Inflammatory macrophage treated with lipopolysaccharide for 4 hours (primary cell): ENCODE data around the gene CD84.
A peak's percentile ranks its signal among the peaks of the same experiment; 100 is the strongest.
"Not testable (repeated sequence)": the region's sequence is repeated elsewhere in the genome, so short reads cannot be mapped to it uniquely, and the experiment has no call there.

ENCODE experiments used
- DNase-seq: peaks from one replicate; pipeline ENCODE4 v3.0.0-alpha.2; 2020

CD84 gene

DNA sequence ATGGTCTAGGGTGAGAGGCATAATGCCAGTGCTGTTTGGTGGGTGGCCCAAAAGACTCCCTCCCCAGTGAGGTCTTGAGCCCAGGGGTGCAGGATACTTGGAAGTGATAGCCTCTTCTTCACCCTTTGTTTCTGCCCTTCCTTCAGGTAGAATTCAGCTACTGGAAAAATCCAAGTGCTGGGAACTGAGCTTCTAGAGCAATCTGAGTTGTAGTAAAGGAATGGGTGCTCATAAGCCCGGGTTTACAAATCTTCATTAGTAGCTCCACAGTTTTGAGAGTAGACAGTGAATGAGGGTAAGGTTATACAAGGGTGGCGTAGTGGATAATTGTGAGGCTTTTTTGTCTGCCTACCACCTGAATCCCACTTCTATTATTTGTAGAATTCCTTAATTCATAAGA, 29.2 kb upstream of the CD84 start:
- DNase-seq: no peak

DNA sequence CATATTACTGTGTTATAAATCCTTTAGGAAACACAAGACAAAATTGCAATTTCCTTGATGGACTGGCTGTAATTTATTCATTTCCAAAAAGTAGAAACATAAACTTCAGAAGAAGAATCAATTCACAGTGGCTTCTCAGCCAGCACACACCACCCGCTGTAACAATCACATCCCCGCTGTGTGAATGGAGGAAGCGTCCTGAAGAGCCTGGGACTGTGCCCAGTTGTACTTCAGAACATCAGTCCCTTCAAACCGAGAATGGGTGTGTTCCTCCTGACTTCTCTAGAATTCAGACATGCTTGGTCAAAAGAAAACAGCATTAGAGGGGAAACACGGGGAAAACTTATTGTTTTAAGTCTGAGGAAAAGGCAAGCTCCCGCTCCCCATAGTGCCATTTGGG, 28.8 kb upstream of the CD84 start:
- no peak for DNase-seq

DNA sequence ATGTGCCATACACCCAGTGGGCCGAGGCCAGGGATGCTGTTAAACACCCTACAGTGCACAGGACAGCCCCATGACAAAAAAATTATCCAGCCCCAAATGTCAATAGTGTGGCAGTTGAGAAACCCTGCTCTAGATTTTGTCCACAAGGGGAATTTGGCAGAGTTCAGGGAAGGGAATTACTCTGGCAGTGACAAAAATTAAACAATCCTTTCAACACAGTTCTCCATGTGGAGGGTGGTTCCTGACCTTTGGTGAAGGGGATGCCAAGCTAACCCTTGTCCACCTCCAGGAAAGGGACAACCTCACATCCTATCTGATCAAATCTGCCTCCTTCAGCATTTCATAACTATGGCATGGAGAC, 28.4 kb upstream of the CD84 start:
- no peak for DNase-seq

DNA sequence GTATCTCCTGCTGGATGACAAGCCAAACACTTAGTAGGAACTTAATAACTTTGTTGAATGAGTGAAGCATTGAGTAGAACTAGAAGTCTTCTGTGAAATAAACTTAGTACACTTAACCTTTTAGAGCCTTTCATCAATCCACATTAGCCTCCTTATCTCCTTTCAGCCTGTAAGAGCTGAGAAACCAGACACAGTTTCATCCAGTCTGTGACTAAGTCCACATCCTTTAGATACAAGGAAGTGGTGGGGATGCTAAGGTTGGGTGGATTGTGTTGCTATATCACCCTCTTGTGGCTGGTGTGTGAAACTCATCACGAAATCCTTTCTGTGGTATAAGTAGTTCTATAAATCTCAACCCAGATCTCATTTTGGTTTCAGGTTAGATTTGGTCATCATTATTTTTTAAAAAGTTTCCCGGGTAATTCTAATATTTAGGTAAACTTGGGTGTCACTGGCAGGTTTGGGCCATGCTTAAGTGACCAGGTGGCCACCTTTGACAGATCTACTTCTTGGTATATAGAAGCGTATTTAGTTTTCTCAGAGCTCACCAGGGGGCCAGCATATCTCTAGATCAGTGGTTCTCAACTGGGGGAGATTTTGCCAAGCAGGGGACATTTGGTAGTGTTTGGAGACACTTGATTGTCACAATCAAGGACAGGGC, 27.8 kb upstream of the CD84 start:
- DNase-seq: peak; percentile 88

DNA sequence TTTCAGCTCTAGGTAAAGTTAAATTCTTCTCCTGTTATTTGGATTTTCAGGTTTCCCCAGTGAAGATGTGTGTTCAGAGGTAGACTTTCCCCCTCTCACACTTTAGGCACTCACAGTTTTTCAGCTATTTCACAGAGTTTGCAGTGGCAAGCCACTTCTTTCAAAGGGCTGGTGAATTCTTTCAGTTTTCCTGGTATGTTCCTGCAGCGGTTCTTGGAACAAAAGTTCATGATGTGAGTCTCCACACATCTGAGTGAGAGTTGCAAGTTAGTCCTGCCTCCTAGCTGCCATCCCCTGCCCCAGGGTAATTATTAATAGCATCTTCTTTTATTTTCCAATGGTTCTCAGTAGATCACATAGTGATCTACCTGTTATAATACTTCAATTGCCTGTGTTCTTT, 27.3 kb upstream of the CD84 start:
- no peak for DNase-seq

DNA sequence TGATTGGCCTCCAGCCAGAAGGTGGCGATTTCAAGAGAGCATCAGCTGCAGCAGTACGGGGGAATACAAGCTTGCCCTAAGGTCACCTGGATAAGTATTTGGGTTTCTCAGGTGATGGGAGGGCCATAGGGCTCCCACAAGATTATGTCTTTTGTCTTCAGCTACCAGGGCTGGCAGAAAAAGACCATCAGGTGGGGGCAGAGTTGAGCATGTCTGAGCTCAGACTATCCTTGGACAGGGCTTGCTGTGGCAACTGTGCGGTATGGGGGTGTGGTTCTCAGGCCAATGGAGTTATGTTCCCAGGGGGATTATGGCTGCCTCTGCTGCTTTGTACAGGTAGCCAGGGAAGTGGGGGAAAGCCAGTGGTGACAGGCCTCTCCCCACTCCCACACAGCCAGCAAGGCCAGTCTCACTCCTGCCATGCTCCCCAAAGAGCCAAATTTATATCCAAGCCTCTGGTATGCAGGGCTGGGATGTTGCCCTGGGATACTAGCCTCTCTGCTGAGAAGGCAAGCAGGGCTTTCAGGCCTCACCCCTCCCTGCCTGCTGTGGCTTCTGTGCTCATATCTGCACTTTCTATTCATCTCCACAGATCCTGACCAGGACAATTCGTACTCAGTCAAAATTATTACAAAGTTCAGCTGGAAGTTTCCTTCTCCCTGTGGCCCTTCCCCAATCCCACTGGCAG, 26.6 kb upstream of the CD84 start:
- DNase-seq: no peak

DNA sequence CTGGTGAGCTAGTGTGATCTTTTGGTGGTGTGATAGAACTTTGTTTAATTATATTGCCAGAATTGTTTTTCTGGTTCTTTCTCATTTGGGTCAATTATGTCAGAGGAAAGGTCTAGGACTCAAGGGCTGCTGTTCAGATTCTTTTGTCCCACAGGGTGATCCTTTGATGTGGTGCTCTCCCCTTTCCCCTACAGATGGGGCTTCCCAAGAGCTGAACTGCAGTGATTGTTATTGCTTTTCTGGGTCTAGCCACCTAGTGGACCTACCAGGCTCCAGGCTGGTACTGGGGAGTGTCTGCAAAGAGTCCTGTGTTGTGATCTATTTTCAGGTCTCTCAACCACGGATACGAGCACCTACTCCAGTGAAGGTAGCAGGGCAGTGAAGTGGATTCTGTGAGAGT, 25.9 kb upstream of the CD84 start:
- DNase-seq: no peak

DNA sequence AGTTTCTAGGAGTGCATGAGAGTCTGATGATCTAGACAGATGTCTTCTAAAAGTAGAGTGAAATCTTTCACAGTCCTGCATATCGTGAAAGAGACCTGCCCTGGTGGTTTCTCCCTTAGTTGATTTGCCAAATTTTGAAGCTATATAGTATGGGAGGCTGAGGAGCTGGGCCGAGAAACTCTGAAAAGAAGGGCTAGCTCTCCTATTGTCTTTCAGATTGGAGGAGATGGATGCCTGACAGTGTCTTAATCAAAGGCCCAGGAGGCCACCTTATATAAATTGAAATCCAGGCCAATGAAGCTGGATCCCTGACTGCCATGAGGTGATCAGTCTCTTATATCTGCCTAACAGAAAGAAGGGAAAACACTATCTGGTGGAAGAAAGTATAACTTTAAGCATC, 18.4 kb upstream of the CD84 start:
- DNase-seq: no peak

DNA sequence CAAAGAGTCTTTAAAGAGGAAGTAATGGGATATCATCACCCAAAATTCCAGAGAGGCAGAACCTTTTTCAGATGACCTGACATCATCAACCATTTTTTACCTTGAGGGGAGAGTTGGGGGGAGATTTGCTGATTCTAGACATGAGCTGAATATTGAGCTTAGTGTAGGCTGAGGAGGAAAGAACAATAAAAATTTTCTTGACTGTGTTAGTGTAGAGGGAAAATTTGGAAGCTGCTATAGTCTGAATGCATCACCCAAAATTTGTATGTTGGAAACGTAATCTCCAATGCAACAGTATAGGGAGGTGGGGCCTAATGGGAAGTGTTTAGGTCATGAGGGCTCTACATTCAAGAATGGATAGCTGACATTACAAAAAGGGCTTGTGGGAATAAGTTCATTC, 17.8 kb upstream of the CD84 start:
- no peak for DNase-seq

DNA sequence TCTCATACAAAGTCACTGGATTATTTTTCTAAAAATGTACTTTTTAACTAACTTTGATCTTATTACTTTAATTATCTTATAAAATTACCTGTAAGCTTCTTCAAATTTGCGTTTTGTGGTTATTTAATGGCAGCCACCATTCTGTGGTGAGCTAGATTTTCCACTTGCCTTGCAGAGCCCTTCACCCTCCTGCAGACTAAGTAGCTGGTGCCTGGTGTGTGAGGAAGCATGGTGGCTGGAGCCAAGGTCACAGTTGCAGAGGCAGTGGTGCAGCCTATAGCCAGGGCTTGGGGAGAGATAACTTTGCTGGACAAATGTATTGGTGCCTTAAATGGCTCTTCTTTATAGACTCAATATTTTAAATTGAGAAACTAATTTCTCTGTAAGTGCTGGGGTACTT, 11.2 kb upstream of the CD84 start:
- DNase-seq: no peak

DNA sequence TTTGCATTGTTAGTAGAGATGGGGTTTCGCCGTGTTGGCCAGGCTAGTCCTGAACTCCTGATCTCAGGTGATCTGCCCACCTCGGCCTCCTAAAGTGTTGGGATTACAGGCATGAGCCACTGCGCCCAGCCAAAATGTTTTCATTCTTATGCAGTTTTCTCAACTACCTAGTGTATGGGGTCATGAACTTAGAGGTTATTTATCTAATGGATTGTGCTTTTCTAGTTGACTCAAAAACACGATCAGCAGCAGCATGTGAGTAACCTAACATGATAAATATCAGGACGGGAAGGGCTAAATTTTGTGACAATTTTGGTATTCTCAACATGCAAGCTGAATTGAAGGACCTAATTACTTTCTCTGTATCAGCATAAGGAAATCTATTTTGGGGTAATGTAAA, 9.2 kb upstream of the CD84 start:
- DNase-seq: no peak

DNA sequence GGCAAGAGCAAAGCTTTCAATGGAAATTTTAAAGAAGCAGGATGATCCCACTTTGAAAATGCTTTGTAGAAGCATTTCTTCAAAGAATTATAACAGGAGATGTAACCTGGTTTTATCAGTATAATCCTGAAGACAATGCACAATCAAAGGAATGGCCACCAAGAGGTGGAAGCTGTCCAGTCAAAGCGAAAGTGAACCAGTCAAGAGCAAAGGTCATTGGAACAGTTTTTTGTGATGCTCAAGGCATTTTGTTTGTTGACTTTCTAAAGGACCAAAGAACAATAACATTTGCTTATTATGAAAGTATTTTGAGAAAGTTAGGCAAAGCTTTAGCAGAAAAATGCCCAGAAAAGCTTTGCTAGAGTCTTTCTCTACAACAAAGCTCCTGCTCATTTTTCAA, 5.5 kb upstream of the CD84 start:
- DNase-seq: no peak

DNA sequence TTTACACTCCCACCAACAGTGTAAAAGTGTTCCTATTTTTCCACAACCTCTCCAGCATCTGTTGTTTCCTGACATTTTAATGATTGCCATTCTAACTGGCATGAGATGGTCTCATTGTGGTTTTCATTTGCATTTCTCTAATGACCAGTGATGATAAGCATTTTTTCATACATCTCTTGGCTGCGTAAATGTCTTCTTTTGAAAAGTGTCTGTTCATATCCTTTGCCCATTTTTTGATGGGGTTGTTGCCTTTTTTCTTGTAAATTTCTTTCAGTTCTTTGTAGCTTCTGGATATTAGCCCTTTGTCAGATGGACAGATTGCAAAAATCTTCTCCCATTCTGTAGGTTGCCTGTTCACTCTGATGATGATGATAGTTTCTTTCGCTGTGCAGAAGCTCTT, 3.7 kb upstream of the CD84 start:
- DNase-seq: not testable (repeated sequence)

DNA sequence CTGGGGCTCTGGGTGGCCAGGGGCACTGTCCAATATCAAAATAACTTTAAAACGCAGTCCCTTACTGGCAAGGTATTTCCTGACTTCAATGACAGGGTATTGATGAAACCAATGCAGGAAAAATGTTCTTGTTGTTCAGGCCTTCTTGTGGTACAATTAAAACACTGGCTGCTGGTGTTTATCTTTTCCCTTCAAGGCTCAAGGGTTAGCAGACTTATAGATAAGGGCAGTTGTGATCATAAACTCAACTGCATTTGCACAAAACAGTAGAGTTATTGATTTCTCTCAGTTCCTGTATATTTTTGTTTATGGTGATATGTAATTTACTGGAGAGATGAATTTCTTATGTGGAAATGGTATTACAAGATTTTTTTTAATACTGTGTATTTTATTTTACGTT, 2.7 kb upstream of the CD84 start:
- no peak for DNase-seq

DNA sequence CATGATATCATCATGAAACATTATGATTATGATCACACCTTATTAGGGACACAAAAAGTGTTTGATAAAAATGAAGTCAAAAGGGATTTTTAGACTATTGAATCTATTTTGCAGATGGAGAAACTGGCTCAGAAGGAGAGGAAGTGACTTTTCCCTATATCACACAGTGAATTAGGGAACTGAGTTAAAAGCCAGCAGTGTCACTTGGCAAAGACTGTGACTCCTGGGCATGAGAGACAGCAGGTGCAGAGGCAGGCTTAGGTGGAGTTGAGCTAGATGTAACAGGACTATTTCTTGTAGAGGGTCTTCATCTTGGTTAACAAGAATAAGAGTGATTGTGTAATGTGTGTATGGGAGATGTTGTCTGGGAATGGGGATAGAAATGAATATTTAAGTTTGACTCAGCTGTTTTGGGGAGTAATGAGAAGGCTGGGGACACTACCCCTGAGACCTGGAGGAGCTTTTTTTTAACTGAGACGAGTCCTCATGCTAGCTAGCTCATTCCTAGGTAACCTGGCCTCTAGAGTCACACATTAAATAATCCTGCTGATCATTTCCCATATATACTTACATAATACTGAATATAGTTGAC, 1.0 kb upstream of the CD84 start:
- DNase-seq: peak; percentile 80

DNA sequence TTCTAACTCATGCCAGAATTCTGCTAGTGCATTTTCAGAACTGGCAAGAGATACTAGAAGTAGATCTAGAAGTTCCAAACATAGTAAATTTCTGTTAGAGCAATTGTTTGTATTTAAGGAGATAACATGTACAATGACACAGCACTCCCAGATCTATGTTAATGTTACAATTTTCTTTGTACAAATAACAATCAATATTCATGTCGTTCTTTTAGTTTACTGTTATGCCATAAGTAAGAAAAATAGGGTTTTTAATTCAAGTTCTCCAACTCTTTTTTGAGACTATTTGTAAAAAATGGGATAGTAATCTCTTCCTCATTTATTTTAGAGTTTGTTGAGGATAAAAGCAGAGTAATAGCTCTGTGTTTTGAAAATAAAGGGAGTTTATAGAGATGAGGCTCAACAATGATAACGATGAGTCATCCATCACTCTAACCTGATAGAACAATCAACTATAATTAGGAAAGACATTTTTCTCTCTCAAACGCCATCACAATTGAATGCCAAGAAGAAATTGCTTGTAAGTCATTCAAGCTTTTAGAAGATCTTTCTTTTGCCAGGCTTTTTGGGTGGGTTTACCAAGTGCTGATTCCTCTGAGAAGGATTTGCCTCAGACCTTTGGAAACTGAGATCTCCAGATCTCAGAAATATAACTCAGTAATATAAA, 638 bp downstream of the CD84 start:
- no peak for DNase-seq

DNA sequence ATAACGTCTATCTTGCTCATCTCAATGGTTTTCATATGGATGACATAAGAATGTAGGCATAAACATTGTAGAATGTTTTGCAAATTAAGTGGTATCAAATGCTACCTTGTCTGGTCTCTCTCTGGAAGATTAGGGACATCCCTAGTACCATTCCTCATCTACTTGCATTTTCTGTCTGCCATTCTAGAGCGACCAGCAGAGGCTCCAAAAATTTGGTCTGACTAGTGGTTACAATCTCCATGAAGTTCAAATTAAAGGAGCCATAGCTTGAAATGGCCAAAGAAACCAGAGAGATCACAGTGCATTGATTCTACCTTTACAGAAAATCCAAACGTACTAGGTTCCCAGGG, 1.1 kb downstream of the CD84 start:
- peak; percentile 51 for DNase-seq

DNA sequence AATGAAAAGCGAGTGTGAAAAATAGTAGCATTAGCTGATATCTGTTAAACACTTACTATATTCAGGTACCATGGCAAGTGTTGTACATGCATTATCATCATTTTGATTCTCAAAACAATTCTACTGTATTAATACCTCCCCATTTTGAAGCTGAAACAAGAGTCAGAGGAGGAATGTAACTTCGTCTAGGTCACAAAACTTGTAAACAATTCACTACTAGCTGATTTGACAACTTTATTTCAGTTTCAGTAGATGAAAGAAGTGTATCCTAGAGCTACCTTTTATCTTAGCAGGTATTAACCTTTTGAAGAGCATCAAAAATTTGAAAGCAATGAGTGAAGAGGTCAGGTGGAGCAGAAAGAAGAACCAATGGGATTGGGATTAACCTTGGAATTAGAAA, 1.6 kb downstream of the CD84 start:
- no peak for DNase-seq

DNA sequence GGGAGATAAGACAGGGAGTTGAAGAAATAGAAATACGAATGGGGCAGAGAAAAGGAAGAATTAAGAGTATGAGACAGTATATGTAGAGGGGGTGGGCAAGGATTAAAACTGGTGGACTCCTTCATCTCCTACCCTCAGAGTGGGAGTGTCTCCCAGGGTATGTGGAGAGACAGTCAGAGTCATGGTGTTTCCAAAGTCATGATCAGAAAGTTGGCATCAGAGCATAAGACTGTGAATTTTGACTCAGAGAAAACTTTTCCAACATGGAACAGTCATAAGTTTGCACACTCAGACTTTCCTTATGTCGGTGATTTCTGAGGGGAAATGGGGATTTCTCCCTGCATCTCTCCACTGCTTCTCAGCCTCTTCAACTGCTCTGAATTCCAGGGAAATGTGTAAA, 2.4 kb downstream of the CD84 start:
- DNase-seq: peak; percentile 73

DNA sequence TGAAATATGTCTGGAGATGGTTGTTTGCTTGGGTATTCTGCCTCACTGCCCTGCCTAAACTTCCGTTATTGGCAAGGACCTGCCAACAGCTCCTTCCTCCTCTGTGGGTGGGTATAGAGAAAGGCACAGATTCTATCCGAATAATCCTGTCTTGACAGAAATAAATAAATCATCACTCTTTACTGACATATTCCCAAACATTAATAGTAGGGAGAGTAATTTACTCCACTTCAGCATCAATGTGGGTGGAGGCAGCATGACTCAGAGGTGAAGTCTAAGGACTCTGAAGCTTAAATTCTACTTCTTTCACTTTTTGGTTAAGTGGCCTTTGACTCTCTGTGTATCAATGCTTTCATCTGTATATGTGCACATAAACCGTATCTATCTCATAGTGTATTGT, 2.9 kb downstream of the CD84 start:
- peak; percentile 81 for DNase-seq

DNA sequence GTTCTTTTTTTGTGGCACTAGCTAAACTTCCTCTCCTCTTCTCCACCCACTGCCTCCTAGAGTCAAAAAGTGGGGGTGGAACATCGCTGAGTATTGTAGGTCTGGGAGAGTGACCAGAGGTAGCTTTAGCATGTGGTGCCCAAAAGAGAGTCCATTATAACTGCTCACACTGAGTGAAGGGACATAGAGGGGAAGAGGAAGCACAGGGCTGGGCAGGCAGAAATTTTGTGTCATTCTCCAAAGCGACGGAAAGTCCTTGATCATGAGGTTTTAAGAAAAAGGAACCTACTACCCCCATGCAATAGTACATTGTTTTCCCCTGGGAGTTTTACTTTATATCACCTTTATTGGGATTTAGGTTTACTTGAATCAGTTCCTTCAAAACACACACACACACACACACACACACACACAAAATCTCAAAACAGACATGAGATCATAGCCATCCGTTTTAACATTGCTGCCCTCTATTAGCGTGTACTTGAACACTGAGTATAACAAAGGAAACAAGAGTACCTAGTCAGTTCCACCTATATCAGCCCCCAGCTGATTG, 4.1 kb downstream of the CD84 start:
- peak; percentile 91 for DNase-seq

DNA sequence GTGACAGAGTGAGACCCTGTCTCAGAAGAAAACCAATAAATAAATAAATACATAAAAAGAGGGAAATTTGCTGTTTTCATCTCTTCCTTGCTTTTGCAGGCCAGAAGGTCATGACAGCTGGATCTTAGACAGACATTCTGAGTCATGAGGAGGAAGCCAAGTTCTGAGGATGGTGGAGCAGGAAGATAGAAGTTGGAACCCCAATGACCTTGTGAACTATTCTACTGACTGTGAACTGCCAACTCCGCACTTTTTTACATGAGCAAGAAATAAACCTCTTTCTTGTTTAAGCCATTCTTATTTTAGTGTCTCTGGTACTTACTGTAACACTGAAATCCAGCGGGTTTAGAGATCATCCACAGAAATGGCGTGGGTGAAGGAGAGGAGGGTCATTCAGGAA, 8.5 kb downstream of the CD84 start:
- DNase-seq: peak; percentile 75

DNA sequence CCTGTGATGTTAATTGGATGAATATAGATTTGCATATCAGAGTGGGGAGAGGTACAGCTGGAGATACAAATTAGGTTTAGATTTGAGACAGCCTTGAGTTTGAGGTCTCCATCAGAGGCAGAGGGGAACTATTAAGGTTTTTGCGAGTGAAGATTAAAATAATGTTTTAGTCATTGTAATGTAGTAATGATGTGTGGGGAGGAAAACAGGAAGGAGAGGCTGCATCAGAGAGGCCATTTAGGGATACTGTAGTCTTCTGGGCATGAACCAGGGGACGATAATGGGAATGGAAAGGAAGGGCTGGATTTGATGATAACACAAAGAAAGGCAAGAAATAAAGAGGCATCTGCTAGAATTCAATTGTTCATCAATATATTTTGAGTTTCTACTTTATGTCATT, 9.5 kb downstream of the CD84 start:
- DNase-seq: peak; percentile 69
